Hematopoietic multipotent progenitor cell treated with erythropoietin and hydrocortisone succinate and interleukin-3 and kit ligand, for 15 days (in vitro differentiated cells): ENCODE data around the gene TPRG1L.

Experiments
- DNase-seq: peaks from one replicate; pipeline ENCODE4 v3.0.0-alpha.2; 2015; ENCODE audit warnings: low spot score

The TPRG1L gene

GRCh38 chr1:3663999-3664699 is 39.3 kb downstream of the TPRG1L start:
- no peak for DNase-seq

- DNase-seq: no peak
Observed at GRCh38 chr1:3664700-3665375, 40.0 kb downstream of the TPRG1L start.

GRCh38 chr1:3668148-3668547 is 43.3 kb downstream of the TPRG1L start:
- no peak for DNase-seq

- DNase-seq: no peak
Observed at GRCh38 chr1:3668585-3669300, 43.9 kb downstream of the TPRG1L start.

- no peak for DNase-seq
Observed at GRCh38 chr1:3669421-3669821, 44.6 kb downstream of the TPRG1L start.

- DNase-seq: no peak
Observed at GRCh38 chr1:3669971-3670431, 45.2 kb downstream of the TPRG1L start.

- no peak for DNase-seq
Observed at GRCh38 chr1:3670823-3671265, 46.0 kb downstream of the TPRG1L start.

- no peak for DNase-seq
Observed at GRCh38 chr1:3671371-3672180, 46.8 kb downstream of the TPRG1L start.

- DNase-seq: no peak
Observed at GRCh38 chr1:3672231-3672970, 47.6 kb downstream of the TPRG1L start.

GRCh38 chr1:3672971-3673361 is 48.2 kb downstream of the TPRG1L start:
- no peak for DNase-seq

- no peak for DNase-seq
Observed at GRCh38 chr1:3673381-3674099, 48.7 kb downstream of the TPRG1L start.

GRCh38 chr1:3674100-3675094 is 49.6 kb downstream of the TPRG1L start:
- DNase-seq: no peak

GRCh38 chr1:3675436-3675835 is 50.6 kb downstream of the TPRG1L start:
- no peak for DNase-seq

GRCh38 chr1:3676581-3677470 is 52.0 kb downstream of the TPRG1L start:
- DNase-seq: no peak

GRCh38 chr1:3677484-3677883 is 52.7 kb downstream of the TPRG1L start:
- no peak for DNase-seq

- DNase-seq: no peak
Observed at GRCh38 chr1:3678361-3679097, 53.7 kb downstream of the TPRG1L start.

- DNase-seq: no peak
Observed at GRCh38 chr1:3679098-3679555, 54.3 kb downstream of the TPRG1L start.
